Left ventricle myocardium inferior (tissue), 1 donor: ENCODE results near the gene UQCR11. TPM values are rescaled to one million over a fixed set of nuclear protein-coding genes. Genes with fewer than 3 reads are reported as not detected.

ENCODE experiments used
- DNase-seq: peaks from one replicate; pipeline ENCODE4 v3.0.0-alpha.2; 2020
- H3K27ac ChIP-seq: fragments of 200-600 bp; replicated peaks from 2 replicates; pipeline ENCODE4 v1.8.0; 2021
- H3K27me3 ChIP-seq: fragments of 200-600 bp; 2 replicates; pipeline ENCODE4 v1.8.0; 2021; ENCODE audit warnings: low read depth
- H3K36me3 ChIP-seq: fragments of 200-600 bp; 2 replicates; pipeline ENCODE4 v1.8.0; 2021
- H3K4me1 ChIP-seq: fragments of 200-600 bp; 2 replicates; pipeline ENCODE4 v1.8.0; 2021
- H3K4me3 ChIP-seq: fragments of 200-600 bp; 2 replicates; pipeline ENCODE4 v1.8.0; 2021; ENCODE audit warnings: mild to moderate bottlenecking, moderate library complexity
- H3K9me3 ChIP-seq: fragments of 200-600 bp; replicated peaks from 2 replicates; pipeline ENCODE4 v1.8.0; 2021
- intact Hi-C: fragments of 100-400 bp; cut with micrococcal nuclease; formaldehyde crosslinking; loops from one replicate; pipeline ENCODE4 v1.11.0; 2022
- total RNA-seq: library from RNA; stranded (reverse); fragmentation: NEBNext Ultra II Directional; extraction: Animal tissue kit (Norgen Biotek cat#: 25700); gene quantifications from one replicate; pipeline ENCODE4 v1.2.1, GENCODE V29; 2021
- TF ChIP-seq, protein P1 (sequence below): fragments of 200-600 bp; IDR thresholded peaks from 2 replicates; pipeline ENCODE4 v1.8.0; 2021; ENCODE audit warnings: antibody characterized with exemption, mild to moderate bottlenecking, borderline replicate concordance
- donor health status: DM: no; HTN: yes; CAD: no; lungs with severe emphysema.

Gene UQCR11
- total RNA-seq, 1 donor from 2014 or later, result 942 TPM

DNA sequence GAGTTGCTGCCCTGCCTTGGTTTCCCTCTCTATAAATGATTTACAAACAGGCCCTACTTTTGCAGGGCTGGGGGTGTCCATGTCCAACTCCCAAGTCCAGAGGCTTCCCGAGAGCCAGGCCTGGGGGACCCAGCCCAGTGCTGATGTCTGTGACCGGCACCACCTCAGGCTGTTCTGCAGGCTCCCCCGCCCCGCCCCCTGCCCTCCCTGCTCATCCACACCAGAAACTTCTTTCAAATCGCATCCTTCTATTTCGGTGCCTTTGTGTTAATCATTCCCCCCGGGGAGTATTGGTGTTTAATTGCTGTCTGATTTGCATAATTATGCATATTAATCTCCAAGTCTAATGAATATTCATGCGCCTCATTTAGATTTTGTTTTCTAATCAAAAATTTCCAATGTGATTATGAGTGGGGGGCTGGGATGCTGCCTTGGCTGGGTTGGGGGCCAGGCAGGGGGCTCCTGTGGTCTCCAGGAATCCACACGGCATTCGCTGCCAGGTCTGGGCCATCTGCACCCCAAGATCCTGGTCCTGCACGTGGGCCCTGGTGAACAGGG, 28.1 kb upstream of the UQCR11 start:
- no peaks in the 10 kb centered on the region for H3K4me1 ChIP-seq
- no peak overlapping the region for H3K27ac ChIP-seq
- no peaks in the 10 kb centered on the region for H3K27me3 ChIP-seq
- intact Hi-C loops, result no loop called here
- no peak overlapping the region for H3K4me3 ChIP-seq
- TF ChIP-seq, protein P1, sequence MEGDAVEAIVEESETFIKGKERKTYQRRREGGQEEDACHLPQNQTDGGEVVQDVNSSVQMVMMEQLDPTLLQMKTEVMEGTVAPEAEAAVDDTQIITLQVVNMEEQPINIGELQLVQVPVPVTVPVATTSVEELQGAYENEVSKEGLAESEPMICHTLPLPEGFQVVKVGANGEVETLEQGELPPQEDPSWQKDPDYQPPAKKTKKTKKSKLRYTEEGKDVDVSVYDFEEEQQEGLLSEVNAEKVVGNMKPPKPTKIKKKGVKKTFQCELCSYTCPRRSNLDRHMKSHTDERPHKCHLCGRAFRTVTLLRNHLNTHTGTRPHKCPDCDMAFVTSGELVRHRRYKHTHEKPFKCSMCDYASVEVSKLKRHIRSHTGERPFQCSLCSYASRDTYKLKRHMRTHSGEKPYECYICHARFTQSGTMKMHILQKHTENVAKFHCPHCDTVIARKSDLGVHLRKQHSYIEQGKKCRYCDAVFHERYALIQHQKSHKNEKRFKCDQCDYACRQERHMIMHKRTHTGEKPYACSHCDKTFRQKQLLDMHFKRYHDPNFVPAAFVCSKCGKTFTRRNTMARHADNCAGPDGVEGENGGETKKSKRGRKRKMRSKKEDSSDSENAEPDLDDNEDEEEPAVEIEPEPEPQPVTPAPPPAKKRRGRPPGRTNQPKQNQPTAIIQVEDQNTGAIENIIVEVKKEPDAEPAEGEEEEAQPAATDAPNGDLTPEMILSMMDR, result no peak
- H3K36me3 ChIP-seq, result peaks cover 19% of the 10 kb centered on the region
- no peak for DNase-seq
- H3K9me3 ChIP-seq, result peaks cover 5% of the 10 kb centered on the region

DNA sequence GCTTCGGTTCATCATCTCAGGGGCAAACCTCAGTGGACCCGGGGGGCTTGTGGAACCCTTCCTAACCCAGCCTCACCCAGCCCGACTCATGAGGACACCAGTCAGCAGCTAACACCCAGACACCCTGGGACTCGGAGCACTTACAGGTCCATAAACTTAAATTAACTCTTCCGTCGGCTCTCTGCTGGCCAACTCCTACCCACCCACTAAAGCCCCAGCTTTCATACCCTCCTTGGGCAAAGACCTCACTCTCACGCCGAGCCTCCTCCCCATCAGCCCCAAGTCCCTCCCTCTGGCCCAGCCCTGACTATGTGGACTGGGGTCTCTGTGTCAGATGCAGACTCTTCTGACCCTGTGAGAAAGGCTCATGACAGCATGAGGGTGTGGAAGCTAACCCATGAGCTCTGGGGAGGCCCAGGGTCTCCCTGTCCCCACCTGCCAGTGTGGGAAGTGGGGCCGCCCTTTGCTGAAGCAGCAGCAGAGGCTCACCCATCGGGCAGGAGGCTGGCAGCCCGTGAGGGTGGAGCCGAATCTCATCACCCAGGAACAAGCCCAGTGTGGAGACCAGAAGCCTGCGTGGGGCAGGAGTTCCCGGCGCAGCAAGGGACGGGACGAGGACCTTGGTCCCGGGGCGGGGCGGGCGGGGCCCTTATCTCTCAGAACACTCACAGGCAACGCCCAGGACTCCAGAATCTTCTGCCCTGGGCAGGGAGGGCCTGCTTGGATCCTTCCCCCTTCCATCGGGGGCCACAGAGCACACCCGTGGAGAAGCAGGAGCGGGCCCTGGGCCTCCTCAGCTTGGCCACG, 27.4 kb upstream of the UQCR11 start:
- H3K27ac ChIP-seq, result no peak overlapping the region
- no peaks in the 10 kb centered on the region for H3K4me1 ChIP-seq
- no peaks in the 10 kb centered on the region for H3K27me3 ChIP-seq
- no peak for DNase-seq
- no peak overlapping the region for H3K4me3 ChIP-seq
- H3K36me3 ChIP-seq, result peaks cover 16% of the 10 kb centered on the region
- peaks cover 5% of the 10 kb centered on the region for H3K9me3 ChIP-seq
- TF ChIP-seq, protein P1, result no peak
- intact Hi-C loops, result no loop called here

DNA sequence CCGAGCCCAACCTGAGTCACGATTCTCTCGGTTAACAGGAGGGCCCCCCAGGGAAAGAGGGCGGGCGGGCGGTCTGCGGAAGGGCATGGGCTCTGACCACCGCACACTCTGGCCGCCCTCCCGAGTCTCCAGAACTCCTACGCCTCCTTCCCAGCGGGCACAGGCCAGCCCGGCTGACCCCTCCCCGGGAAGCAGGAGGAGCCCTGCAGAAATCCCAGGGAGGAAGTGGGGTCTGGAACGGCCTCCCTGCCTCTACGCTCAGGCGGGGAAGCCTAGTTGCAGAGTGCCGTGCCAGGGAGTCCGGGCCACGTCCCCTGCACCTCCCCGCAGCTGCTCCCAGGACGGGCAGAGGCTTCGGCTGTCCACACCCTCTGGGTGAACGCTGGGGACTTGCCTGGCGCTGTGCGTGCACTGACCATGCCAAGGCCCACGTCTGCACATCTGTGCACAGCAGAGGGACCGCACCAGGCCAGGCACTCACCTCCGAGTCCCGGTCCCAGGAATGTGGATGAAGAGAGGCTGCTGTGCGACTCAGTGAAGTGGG, 26.4 kb upstream of the UQCR11 start:
- Histone ChIP-seq H3K27ac (no peak overlapping the region), H3K27me3 (no peaks in the 10 kb centered on the region), H3K9me3 (peaks cover 5% of the 10 kb centered on the region), H3K36me3 (peaks cover 16% of the 10 kb centered on the region), H3K4me1 (no peaks in the 10 kb centered on the region), H3K4me3 (no peak overlapping the region)
- no peak for DNase-seq
- intact Hi-C loops, result no loop called here
- TF ChIP-seq, protein P1, result no peak

DNA sequence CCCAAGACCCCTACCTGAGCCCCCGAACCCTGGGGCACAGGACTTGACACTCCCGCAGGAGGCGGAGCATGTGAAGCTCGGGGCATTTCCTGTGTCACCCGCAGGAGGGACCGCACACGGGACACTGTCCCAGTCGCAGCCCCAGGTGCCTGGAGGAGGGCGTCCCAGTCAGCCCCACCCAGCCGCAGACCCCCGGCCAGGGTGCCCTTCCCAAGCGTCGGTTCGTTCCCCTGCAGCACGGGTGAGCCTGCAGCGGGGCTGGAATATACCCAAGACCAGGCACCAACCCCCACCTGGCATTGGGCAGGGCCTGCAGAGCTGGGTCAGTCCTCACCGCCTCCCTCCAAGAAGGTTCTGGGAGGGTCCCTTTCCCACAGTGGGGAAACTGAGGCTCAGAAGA, 25.5 kb upstream of the UQCR11 start:
- Histone ChIP-seq H3K4me1 (no peaks in the 10 kb centered on the region), H3K27ac (no peak overlapping the region), H3K4me3 (no peak overlapping the region), H3K27me3 (no peaks in the 10 kb centered on the region), H3K9me3 (peaks cover 5% of the 10 kb centered on the region), H3K36me3 (peaks cover 20% of the 10 kb centered on the region)
- intact Hi-C loops, result no loop called here
- TF ChIP-seq, protein P1, result no peak
- DNase-seq, result no peak

DNA sequence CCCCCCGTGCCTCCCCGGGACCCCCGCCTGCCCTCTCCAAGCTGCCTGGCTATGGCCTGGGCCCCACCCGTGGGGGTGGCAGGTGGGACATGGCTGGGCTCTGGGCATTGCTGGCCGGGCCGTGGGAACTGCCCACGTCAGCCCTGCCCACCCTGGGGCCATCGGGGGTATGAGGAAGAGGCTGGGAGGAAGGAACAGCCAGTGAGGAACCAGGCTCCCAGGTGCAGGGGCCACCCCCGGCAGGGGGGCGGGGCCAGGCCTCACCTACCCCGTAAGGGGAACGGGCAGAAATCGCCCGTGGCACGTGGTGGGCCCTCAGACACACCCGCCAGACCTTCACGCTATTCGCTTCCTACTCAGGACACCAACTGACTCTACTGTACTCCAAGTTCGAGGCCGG, 24.8 kb upstream of the UQCR11 start:
- peaks cover 25% of the 10 kb centered on the region for H3K36me3 ChIP-seq
- H3K4me1 ChIP-seq, result no peaks in the 10 kb centered on the region
- H3K27me3 ChIP-seq, result no peaks in the 10 kb centered on the region
- H3K9me3 ChIP-seq, result peaks cover 4% of the 10 kb centered on the region
- TF ChIP-seq, protein P1, result no peak
- DNase-seq, result no peak
- no peak overlapping the region for H3K27ac ChIP-seq
- no peak overlapping the region for H3K4me3 ChIP-seq
- intact Hi-C loops, result no loop called here
